NCI-H748 treated with DMSO at 0.1 percent for 48 hours (cell line): ENCODE data around the gene L3MBTL2.
A peak's percentile ranks its signal among the peaks of the same experiment; 100 is the strongest.
"Not testable (repeated sequence)": the region's sequence is repeated elsewhere in the genome, so short reads cannot be mapped to it uniquely, and the experiment has no call there.

Experiments
- DNase-seq: peaks from one replicate; lab custom pipeline; 2025; lab: John Stamatoyannopoulos, UW

L3MBTL2 gene

DNA sequence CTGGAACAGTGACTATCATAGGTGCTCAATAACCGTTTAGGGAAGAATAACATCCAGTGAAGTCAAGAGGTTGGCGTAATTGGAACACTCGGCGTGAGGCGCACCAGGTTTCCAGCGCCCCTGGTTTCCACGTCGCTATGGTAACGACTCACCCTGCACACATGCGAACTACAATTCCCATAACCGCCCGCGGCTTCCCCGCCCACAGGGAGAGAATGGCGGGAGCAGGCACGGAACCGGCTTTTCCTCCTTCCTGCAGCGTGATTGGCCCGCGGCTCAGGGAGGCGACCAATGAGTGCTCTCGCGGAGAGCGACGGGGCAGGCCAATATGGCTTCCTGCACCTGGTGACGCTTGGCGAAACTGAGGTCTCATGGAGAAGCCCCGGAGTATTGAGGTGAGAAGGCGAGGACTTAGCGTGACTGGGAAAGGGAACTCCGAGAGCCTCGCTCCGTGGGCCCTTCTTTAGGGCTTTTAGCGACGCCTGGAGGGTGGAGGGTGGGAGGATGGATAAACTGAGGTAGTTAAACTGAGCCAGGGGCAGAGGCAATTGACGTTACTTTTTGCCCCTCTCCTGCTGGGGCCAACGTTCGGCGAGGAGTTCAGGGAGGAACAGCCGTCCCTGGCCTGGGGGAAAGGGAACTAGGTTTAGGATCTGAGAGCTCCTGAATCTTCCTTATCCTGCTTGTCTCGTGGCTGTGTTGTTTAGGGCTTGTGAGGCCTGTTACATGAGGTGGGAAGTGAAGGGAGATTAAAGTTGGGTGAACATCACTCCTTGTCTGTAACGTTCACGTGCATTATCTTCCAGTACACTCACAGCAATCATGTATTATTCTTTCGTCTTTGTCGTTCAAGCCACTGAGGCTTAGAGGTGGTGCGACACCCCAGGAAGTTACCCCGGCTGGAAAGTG lies at the start of gene L3MBTL2:
L3MBTL2 (plus strand) TSS at position 321 of the 909 bp plus-strand sequence; CDS start at position 372, 51 bp downstream.
- peak; percentile 95 for DNase-seq

DNA sequence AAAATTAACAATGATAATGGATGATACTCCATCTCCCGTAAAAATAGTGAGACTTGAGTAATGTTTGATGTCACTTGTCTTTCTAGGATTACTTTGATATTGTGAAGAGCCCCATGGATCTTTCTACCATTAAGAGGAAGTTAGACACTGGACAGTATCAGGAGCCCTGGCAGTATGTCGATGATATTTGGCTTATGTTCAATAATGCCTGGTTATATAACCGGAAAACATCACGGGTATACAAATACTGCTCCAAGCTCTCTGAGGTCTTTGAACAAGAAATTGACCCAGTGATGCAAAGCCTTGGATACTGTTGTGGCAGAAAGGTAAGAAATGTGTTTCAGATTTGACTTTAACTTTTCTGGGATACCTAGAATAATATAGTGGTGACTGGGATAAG lies 48.0 kb upstream of the L3MBTL2 start:
- no peak for DNase-seq

DNA sequence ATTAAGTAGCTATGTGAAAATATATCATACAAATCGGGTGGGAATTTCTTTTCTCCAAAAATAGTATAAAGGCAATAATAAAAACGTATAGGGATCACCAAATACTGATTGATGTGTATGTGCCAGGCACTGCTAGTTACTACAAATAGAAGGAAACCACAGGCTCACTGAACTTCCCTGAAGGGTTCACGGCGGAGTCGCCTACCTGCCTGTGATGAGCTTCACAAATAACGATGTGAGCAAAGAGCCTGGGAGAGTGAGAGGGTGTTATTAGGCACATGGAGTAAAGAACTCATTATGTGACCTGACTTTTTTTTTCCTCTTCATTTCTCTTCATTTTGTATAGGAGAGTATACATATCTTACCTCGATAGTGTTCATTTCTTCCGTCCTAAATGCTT lies 36.0 kb upstream of the L3MBTL2 start:
- DNase-seq: no peak

DNA sequence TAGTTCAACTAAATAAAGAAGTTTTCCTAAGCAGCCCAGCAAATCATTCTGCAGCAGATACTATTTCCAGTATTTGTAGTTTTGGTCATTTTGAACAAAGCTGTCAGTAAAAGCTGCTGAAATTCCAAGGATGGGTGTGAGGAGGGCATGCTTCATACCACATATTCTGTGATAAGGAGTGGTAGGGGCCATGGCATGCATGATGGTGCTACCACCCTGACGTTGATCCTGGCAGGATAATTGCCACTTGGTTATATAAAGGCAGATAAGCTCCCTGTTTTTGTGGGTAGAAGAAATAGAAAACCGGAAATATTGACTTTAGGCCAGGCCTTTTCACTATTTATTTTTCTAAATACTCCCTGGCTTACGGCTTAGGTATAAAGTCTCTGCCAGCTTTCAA lies 33.1 kb upstream of the L3MBTL2 start:
- DNase-seq: no peak

DNA sequence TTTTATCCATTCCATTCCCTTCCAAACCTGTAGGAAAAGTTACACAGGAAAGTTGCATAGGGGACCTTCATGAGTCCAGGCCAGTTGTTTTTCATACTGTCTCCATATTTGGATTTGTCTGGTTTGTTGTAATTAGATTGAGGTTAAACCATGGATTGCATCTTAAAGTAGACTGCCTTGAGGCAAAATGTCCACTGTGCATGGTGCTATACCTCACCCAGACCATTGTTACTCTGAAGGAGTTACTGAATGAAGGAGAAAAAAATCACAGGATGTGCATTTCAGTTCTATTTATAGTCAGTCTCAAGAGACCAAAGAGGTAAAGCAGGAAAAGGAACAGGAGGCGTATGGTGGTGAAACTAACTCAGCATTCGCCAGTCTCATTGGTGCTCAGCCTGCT lies 29.6 kb upstream of the L3MBTL2 start:
- DNase-seq: no peak

DNA sequence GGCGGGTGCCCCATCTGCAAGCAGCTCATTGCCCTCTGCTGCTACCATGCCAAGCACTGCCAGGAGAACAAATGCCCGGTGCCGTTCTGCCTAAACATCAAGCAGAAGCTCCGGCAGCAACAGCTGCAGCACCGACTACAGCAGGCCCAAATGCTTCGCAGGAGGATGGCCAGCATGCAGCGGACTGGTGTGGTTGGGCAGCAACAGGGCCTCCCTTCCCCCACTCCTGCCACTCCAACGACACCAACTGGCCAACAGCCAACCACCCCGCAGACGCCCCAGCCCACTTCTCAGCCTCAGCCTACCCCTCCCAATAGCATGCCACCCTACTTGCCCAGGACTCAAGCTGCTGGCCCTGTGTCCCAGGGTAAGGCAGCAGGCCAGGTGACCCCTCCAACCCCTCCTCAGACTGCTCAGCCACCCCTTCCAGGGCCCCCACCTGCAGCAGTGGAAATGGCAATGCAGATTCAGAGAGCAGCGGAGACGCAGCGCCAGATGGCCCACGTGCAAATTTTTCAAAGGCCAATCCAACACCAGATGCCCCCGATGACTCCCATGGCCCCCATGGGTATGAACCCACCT lies 28.0 kb upstream of the L3MBTL2 start:
- DNase-seq: no peak

DNA sequence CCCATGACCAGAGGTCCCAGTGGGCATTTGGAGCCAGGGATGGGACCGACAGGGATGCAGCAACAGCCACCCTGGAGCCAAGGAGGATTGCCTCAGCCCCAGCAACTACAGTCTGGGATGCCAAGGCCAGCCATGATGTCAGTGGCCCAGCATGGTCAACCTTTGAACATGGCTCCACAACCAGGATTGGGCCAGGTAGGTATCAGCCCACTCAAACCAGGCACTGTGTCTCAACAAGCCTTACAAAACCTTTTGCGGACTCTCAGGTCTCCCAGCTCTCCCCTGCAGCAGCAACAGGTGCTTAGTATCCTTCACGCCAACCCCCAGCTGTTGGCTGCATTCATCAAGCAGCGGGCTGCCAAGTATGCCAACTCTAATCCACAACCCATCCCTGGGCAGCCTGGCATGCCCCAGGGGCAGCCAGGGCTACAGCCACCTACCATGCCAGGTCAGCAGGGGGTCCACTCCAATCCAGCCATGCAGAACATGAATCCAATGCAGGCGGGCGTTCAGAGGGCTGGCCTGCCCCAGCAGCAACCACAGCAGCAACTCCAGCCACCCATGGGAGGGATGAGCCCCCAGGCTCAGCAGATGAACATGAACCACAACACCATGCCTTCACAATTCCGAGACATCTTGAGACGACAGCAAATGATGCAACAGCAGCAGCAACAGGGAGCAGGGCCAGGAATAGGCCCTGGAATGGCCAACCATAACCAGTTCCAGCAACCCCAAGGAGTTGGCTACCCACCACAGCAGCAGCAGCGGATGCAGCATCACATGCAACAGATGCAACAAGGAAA lies 27.3 kb upstream of the L3MBTL2 start:
- DNase-seq: no peak

DNA sequence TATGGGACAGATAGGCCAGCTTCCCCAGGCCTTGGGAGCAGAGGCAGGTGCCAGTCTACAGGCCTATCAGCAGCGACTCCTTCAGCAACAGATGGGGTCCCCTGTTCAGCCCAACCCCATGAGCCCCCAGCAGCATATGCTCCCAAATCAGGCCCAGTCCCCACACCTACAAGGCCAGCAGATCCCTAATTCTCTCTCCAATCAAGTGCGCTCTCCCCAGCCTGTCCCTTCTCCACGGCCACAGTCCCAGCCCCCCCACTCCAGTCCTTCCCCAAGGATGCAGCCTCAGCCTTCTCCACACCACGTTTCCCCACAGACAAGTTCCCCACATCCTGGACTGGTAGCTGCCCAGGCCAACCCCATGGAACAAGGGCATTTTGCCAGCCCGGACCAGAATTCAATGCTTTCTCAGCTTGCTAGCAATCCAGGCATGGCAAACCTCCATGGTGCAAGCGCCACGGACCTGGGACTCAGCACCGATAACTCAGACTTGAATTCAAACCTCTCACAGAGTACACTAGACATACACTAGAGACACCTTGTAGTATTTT lies 26.6 kb upstream of the L3MBTL2 start:
- DNase-seq: no peak

DNA sequence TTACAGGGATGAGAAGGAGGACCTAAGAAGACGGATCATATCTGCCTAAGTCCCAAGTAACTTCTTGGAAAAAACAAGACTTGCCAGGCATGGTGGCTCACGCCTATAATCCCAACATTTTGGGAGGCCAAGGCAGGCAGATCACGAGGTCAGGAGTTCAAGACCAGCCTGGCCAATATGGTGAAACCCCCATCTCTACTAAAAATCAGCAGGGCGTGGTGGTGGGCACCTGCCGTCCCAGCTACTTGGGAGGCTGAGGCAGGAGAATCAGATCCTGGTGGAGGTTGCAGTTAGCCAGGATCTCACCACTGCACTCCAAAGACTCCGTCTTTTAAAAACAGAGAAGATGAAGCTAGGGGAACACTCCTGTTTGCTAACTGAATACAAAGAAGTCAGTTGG lies 24.8 kb upstream of the L3MBTL2 start:
- DNase-seq: not testable (repeated sequence)

DNA sequence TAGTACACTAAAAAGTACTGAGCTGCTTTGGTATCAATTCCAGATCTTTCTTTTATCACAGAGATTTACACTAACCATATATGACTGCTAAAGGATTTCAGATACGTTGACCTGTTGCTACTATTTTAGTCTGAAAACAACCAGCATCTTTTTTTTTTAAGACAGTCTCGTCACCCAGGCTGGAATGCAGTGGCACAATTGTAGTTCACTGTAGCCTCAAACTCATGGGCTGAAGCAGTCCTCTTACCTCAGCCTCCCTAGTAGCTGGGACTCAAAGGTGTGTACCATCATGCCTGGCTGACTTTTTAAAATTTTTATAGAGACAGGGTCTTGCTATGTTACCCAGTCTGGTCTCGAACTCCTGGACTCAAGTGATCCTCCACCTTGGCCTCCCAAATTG lies 24.2 kb upstream of the L3MBTL2 start:
- DNase-seq: no peak

DNA sequence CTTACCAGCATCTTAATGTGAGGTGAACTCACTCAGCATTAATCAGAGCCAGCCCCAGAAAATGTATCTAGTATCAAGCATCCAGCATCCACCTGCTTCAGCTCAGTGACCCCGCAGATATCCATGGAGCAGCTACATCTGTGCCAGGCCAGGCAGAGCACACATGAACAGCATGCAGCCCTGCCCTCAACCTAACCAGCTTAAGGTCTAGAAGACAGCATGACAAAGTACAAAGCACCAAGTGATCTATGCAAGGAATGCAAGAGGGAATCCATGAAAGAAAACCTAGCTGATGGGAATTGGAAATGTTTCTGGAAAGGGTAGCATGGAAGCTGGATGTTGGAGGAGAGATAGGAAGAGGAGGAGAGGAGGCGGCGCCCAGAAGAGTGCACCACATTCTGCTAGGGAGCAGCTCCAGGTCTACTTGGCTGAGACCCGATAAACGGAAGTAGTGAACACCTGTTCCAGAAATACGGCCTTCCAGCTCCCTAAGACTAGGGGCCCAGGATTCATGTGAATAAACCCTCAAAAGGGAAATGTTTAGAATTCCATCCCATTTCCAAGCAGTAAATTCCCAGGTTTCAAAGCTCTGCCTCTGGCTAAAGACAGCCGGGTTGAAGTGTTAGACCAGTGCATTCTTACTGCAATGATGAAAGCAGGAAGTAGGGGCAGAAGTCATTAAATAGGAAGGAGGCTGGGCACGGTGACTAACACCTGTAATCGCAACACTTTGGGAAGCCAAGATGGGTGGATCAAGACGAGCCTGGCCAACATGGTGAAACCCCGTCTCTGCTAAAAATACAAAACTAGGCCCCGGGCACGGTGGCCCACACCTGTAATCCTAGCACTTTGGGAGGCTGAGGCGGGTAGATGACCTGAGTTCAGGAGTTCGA lies 23.5 kb upstream of the L3MBTL2 start:
- DNase-seq: no peak

DNA sequence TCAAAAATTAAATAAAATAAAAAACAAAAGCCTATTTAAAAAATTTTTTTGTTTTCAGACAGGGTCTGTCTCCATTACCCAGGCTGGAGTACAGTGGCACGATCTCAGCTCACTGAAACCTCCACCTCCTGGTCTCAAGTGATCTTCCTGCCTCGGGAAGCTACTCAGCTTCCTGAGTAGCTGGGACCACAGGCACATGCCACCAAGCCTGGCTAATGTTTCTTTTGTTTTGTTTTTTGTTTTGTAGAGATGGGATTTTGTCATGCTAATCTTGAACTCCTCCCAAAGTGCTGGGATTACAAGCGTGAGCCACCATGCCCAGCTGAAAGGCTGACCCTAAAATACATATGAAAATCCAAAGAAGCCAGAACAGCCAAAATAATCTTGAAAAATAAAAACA lies 20.4 kb upstream of the L3MBTL2 start:
- DNase-seq: no peak

DNA sequence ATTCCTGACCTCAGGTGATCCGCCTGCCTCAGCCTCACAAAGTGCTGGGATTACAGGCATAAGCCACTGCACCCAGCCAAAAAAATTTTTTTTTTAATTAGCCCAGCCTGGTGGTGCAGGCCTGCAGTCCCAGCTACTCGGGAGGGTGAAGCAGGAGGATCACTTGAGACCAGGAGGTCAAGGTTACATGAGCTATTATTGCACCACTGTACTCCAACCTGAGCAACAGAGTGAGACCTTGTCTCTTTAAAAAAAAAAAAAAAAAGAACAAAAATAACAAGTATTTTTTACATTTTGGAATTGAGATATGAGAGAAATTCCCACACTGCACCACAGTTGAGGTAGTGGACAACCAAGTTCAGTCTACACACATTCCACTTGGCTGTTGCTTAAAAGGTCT lies 13.6 kb upstream of the L3MBTL2 start:
- DNase-seq: no peak

DNA sequence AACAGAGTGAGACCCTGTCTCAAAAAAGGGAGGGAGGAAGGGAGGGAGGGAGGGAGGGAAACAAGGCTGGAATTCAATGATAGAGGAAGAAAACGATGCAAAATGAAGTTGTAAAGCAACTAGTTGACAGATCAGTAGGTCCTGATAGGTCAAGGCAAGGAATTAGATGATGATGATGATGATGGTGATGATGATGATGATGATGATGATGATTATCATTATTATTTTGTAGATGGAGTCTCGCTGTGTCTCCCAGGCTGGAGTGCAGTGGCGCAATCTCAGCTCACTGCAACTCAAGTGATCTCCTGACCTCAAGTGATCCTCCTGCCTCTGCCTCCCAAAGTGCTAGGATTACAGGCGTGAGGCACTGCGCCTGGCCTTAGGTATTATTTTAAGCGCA lies 11.3 kb upstream of the L3MBTL2 start:
- DNase-seq: no peak

DNA sequence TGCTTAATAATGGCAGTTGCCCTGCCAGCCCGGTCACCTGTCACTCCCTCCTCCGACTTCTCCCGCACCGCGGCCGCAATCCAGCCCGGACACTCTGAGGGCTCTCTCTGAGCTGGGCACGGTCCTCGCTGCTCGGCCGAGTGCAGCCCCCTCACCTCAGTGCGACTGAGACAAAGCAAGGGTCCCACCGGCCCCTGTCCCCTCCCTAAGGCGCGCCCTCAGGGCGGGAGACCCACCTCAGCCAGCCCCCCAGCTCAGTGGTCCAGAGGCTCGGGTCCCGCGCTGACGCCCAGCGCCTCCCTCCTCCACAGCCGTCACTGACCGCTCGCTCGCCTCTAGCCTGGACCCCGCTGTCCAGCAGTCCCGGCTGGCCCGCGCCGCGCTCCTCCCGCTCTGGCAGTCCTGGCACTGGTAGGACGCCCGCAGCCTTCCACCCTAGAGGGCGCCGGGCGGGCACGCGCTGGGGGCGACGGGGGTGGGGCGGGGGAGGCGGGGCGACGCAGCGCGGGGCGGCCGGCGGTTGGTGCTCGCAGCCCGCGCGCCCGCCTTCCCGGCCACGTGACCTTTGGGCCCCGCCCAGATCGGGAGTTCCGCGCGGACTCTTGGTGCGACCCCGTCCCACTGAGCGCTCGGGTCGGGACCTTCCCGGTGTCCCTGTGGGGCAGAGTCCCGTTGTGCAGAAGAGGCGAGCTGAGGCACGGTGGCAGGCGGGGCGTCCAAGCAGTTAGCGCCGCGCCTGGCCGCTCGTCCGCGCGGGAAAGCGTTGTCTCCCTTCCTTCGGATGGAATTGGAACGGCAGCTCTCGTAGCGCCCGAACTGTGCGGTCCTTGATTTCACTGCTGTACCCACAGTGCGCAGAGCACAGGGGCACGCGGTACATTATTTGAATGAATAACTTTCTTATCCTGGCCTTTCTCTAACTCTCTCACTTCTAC lies 7.8 kb upstream of the L3MBTL2 start:
- peak; percentile 56 for DNase-seq

DNA sequence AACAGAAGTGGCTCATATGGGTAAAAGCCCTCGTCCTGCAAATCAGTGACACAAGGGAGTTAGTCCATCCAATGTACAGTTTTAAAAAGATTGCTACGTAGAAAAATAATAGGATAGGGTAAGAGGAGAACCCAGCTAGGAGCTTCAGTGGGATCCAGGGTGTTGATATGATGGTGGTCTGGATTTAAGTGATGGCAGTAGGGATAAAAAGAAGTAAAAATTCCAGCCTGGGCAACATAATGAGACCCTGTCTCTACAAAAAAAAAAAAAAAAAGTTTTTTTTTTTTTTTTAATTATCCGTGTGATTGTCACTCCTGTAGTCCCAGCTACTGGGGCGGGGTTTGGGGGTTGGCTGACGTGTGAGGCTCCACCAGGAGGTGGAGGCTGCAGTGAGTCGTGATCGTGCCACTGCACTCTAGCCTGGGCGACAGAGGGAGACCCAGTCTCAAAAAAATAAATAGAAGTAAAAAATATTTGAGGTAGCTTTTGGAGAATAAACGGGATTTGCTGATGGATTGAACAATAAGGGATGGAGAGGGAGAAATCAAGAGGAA lies 7.0 kb upstream of the L3MBTL2 start:
- DNase-seq: peak; percentile 42

DNA sequence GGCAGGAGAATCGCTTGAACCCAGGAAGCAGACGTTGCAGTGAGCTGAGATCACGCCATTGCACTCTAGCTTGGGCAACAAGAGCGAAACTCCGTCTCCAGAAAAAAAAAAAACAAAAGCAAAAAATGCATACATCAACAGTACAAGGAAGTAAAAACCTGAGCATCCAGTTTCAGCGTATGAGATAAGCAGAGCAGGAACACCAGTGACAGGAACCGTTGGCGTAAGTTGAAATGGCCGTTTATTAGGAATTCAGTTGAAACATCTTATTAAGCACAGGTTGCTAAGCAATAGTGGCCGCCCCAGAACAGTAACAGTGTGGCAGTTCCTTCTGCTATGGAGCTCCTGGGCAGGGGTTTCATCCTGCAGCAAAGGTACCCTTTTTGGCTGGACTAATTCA lies 4.0 kb upstream of the L3MBTL2 start:
- no peak for DNase-seq

DNA sequence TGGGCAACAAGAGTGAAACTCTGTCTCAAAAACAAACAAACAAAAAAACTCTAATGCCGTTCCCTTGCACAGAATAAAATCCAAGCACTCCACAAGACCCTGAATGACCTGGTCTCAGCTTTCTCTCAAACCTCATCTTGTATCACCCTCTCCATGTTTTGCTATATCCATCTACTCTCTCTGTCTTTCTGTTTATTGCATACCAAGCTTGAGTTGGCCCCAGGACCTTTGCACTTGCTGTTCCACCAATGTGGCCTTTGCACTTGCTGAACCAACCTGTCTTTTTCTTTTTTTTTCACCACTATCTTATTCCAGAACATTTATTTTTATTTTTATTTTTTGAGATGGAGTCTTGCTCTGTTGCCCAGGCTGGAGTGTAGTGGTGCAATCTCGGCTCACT lies 2.0 kb upstream of the L3MBTL2 start:
- no peak for DNase-seq

DNA sequence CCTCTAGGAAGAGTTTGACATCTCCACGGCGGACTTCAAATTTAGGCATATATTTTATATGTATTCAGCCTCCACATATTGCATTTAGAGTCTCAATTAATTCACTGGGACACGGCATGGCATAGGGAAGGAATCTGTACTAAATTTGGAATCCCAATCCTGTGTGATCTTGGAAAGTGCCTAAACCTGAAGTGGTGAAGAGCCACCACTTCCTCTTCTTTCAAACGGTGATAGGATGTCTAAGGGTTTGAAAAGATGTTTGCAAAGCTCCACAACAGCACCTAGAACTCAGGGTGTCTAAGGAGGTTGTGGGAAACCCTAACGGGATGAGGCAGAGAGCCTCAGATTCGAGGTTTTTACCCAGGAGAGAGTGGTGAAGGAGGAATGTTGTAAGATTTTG lies 1.0 kb upstream of the L3MBTL2 start:
- DNase-seq: no peak

DNA sequence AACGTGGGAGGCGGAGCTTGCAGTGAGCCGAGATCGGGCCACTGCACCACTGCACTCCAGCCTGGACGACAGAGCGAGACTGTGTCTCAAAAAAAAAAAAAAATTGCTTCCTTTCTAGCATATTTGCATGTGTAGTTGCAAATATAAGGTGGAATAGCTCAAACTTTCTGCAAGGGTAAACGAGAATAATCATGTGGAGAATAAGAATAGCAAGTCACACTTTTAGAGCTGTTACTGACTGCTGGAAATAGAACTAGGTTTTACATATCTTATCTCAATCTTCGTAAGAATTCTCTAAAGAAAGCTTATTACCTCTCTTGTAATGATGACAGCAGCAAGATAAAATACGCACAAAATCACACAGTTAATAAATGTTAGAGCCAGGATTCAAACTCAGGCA lies 1.6 kb downstream of the L3MBTL2 start:
- no peak for DNase-seq
